ENCODE measurements around the gene MKRN2OS. TPM values are rescaled to one million over a fixed set of nuclear protein-coding genes. Genes with fewer than 3 reads are reported as not detected.

Gene MKRN2OS
- total RNA-seq, 1 donor from 2014 or later, result not detected

DNA sequence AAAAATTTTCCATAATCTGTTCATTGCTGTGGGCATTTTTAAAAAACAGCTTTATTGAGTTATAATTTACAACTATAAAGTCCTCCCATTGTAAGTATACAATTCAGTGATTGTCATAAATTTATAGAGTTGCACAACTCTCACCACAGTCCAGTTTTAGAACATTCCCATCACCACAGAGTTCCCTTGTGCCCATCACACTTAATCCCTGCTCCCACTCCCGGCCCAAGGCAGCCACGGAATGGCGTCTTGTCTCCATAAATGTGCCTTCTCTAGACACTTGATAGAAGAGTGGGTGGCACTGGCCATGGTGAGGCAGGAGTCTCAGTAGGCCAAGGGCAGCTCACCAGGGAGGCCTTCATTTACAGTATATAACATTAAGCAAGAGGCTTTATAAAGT, 54.8 kb downstream of the MKRN2OS start:
- peaks cover 42% of the 10 kb centered on the region for H3K36me3 Mint-ChIP-seq (ENCODE audit: low read depth)
- intact Hi-C loops (cut with micrococcal nuclease), result no loop called here
- ATAC-seq (ENCODE audit: low read depth), result no peak
- H3K9me3 Mint-ChIP-seq, result no peaks in the 10 kb centered on the region
- peaks cover 4% of the 10 kb centered on the region for H3K4me1 Mint-ChIP-seq
- no peak for DNase-seq
- H3K27ac Mint-ChIP-seq, result no peak overlapping the region
- TF ChIP-seq, protein P1, sequence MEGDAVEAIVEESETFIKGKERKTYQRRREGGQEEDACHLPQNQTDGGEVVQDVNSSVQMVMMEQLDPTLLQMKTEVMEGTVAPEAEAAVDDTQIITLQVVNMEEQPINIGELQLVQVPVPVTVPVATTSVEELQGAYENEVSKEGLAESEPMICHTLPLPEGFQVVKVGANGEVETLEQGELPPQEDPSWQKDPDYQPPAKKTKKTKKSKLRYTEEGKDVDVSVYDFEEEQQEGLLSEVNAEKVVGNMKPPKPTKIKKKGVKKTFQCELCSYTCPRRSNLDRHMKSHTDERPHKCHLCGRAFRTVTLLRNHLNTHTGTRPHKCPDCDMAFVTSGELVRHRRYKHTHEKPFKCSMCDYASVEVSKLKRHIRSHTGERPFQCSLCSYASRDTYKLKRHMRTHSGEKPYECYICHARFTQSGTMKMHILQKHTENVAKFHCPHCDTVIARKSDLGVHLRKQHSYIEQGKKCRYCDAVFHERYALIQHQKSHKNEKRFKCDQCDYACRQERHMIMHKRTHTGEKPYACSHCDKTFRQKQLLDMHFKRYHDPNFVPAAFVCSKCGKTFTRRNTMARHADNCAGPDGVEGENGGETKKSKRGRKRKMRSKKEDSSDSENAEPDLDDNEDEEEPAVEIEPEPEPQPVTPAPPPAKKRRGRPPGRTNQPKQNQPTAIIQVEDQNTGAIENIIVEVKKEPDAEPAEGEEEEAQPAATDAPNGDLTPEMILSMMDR (IDR thresholded peaks at IDR 0.05), result no peak
- CTCF ChIA-PET, result no interaction called here
- no peaks in the 10 kb centered on the region for H3K27me3 Mint-ChIP-seq
- H3K4me3 Mint-ChIP-seq, result no peak overlapping the region
- POLR2A ChIA-PET, result no interaction called here

DNA sequence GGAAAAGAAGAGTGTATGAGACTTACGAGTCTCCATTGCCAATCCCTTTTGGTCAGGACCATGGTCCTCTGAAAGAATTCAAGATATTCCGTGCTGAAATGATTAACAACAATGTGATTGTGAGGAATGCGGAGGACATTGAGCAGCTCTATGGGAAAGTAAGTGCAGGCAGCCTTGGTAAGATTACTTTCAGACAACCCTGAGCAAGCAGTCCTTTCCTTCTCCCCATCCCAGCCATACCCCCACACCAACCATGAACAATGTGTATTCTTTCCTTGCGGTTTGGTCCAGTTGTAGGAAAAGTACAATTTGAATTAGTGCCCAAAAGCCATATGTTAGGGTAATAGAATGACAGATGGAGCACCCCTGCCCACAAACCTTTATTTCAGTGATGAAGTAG, 55.5 kb downstream of the MKRN2OS start:
- Mint-ChIP-seq H3K27ac (no peak overlapping the region), H3K9me3 (no peaks in the 10 kb centered on the region), H3K36me3 (ENCODE audit: low read depth) (peaks cover 38% of the 10 kb centered on the region), H3K4me3 (no peak overlapping the region), H3K27me3 (no peaks in the 10 kb centered on the region), H3K4me1 (peaks cover 11% of the 10 kb centered on the region)
- TF ChIP-seq, protein P1 (IDR thresholded peaks at IDR 0.05), result no peak
- ChIA-PET POLR2A (no interaction called here), CTCF (no interaction called here)
- no peak for DNase-seq
- intact Hi-C loops (cut with micrococcal nuclease), result loop anchor here (10.0 kb wide), 2 partner anchors 325 to 995 kb away; partner anchors contain the start of gene HDAC11
- ATAC-seq (ENCODE audit: low read depth), result no peak

Other genes with a start within 250 kb of the MKRN2OS start
- 15.9 and 17.4 TPM in 2 replicates for gene TSEN2, start 61.0 kb downstream of the MKRN2OS start, total RNA-seq
- 22.2 and 22.3 TPM in 2 replicates for gene MKRN2, start 11.6 kb upstream of the MKRN2OS start, total RNA-seq
- gene RAF1, start 118.6 kb upstream of the MKRN2OS start, total RNA-seq, result 89.9 and 103 TPM in 2 replicates
- not detected in 2 replicates for gene TMEM40, start 213.8 kb upstream of the MKRN2OS start, total RNA-seq

All from activated B cell treated with CpG ODN at 0.5 μM for 24 hours (primary cell).